GM12878 (cell line): ENCODE data around the gene SMARCC1. TPM values are rescaled to one million over a fixed set of nuclear protein-coding genes. Genes with fewer than 3 reads are reported as not detected.

Experiments used
- ATF2 ChIP-seq: IDR thresholded peaks from 2 replicates; pipeline ENCODE4 v1.6.1; 2012; ENCODE audit warnings: low read length, inconsistent platforms
- BCL11A ChIP-seq: IDR thresholded peaks from 2 replicates; pipeline ENCODE4 v1.6.1; 2011; ENCODE audit warnings: low read depth, low read length
- CREM ChIP-seq: IDR thresholded peaks from 2 replicates; pipeline ENCODE4 v1.6.1; 2014; ENCODE audit warnings: antibody characterized with exemption, low read depth
- CTCF ChIP-seq, 3 experiments: IDR thresholded peaks in 2 of 3; conservative IDR thresholded peaks in 1 of 3; 2 replicates each; pipeline ENCODE4 v1.5.1; 2011; ENCODE audit warnings: low read depth in 3 of 3, low read length in 3 of 3, mild to moderate bottlenecking in 3 of 3, control low read depth in 2 of 3, moderate library complexity in 2 of 3, inconsistent platforms in 1 of 3, mixed read lengths in 1 of 3; ENCODE audit not compliant: control insufficient read depth in 2 of 3, insufficient read depth in 1 of 3; ENCODE audit errors: extremely low read depth in 1 of 3
- EED ChIP-seq: sonication (generic); IDR thresholded peaks from 2 replicates; pipeline ENCODE4 v1.6.1; 2016; ENCODE audit warnings: antibody characterized with exemption, low read depth
- IKZF1 ChIP-seq: fragments of 450-650 bp; conservative IDR thresholded peaks from 2 replicates; pipeline ENCODE4 v1.6.1; 2017; ENCODE audit warnings: antibody characterized with exemption, mild to moderate bottlenecking
- IRF3 ChIP-seq: fragments of 450-650 bp; IDR thresholded peaks from 2 replicates; pipeline ENCODE4 v1.6.1; 2014; ENCODE audit warnings: mild to moderate bottlenecking
- NBN ChIP-seq: fragments of 450-650 bp; IDR thresholded peaks from 2 replicates; pipeline ENCODE4 v1.6.1; 2016
- NR2C1 ChIP-seq: fragments of 450-650 bp; IDR thresholded peaks from 2 replicates; pipeline ENCODE4 v1.6.1; 2017; ENCODE audit warnings: antibody characterized with exemption, mild to moderate bottlenecking, moderate library complexity
- NR2F1 ChIP-seq: fragments of 450-650 bp; conservative IDR thresholded peaks from 2 replicates; pipeline ENCODE4 v1.6.1; 2017; ENCODE audit warnings: mild to moderate bottlenecking
- PML ChIP-seq: IDR thresholded peaks from 2 replicates; pipeline ENCODE4 v1.6.1; 2012; ENCODE audit warnings: low read length, inconsistent platforms
- POLR2A ChIP-seq: IDR thresholded peaks from 2 replicates; pipeline ENCODE4 v1.6.1; 2011; ENCODE audit warnings: low read depth, mild to moderate bottlenecking, low read length
- POLR2AphosphoS5 ChIP-seq: IDR thresholded peaks from 2 replicates; pipeline ENCODE4 v1.6.1; 2011; ENCODE audit warnings: mild to moderate bottlenecking, low read length, inconsistent platforms
- RELA ChIP-seq: fragments of 450-650 bp; IDR thresholded peaks from 2 replicates; pipeline ENCODE4 v1.8.0; 2014; ENCODE audit warnings: borderline replicate concordance; ENCODE audit not compliant: partially characterized antibody
- SKIL ChIP-seq: fragments of 450-650 bp; IDR thresholded peaks from 2 replicates; pipeline ENCODE4 v1.6.1; 2017; ENCODE audit warnings: mild to moderate bottlenecking, low read depth, inconsistent platforms; ENCODE audit not compliant: poor library complexity, severe bottlenecking
- SMAD5 ChIP-seq: IDR thresholded peaks from 2 replicates; pipeline ENCODE4 v1.6.1; 2016; ENCODE audit warnings: antibody characterized with exemption, low read depth
- SMARCA5 ChIP-seq: fragments of 450-650 bp; IDR thresholded peaks from 2 replicates; pipeline ENCODE4 v1.6.1; 2017; ENCODE audit warnings: mild to moderate bottlenecking
- SREBF1 ChIP-seq: IDR thresholded peaks from 2 replicates; pipeline ENCODE4 v1.6.1; 2012; ENCODE audit warnings: mild to moderate bottlenecking, low read length
- SRF ChIP-seq, 2 experiments: IDR thresholded peaks; 2 replicates each; pipeline ENCODE4 v1.6.1; 2011; ENCODE audit warnings: low read depth in 2 of 2, low read length in 2 of 2, mild to moderate bottlenecking in 1 of 2, moderate library complexity in 1 of 2
- STAT1 ChIP-seq: fragments of 450-650 bp; conservative IDR thresholded peaks from 2 replicates; pipeline ENCODE4 v1.6.1; 2014; ENCODE audit warnings: antibody characterized with exemption, mild to moderate bottlenecking
- polyA plus RNA-seq, 11 experiments: library from polyadenylated mRNA; depleted of rRNA in 4 of 11; unstranded in 6 of 11; stranded (reverse) in 5 of 11; fragments of >200 nt; fragmentation: Nextera tagmentation in 4 of 11; fragmentation: Illumina TruSeq in 1 of 11; extraction: Ambion mirVana in 4 of 11; extraction: Trizol in 1 of 11; gene quantifications; 1 replicate in 1 of 11; 2 replicates in 10 of 11; pipeline versions ENCODE4 v1.2.1 to v1.2.3, GENCODE V29; 2011 to 2016; ENCODE audit warnings: inconsistent platforms in 2 of 11, missing spikeins in 2 of 11, low read depth in 1 of 11
- total RNA-seq, 4 experiments: library from RNA; depleted of rRNA in 3 of 4; stranded (reverse); fragments of >200 nt in 3 of 4; fragmentation: Illumina TruSeq in 1 of 4; extraction: Trizol in 1 of 4; gene quantifications; 2 replicates each; pipeline versions ENCODE4 v1.2.1 to v1.2.3, GENCODE V29; 2013 to 2021

SMARCC1 gene
- total and polyA plus RNA-seq, 10 of the 15 experiments (the other 5 are each of a cell fraction or from before 2014, with no cell fraction given) = 26.6 to 147 (median 57.1) TPM

GRCh38 chr3:47824541-47825473, 43.1 kb upstream of the SMARCC1 start (continued):
- TF ChIP-seq CTCF (IDR thresholded peaks at IDR 0.05 in 2 of 3, conservative IDR thresholded peaks at IDR 0.05 in 1 of 3; ENCODE audit: control insufficient read depth in 2 of 3, extremely low read depth in 1 of 3, insufficient read depth in 1 of 3, low read depth in 3 of 3, low read length in 3 of 3) = peak; percentile 70 to 92 (median 86); a peak in 5 of 6 replicates
- TF ChIP-seq STAT1 = peak; percentile 92; the same call in 1 of the 2 replicates
- no peak for TF ChIP-seq NBN
- TF ChIP-seq RELA = peak; percentile 73
- TF ChIP-seq NR2C1 = peak; percentile 87
- 0 out of 2 replicates have a peak, but pooled peaks have one; percentile 54 for TF ChIP-seq IRF3
- peak in 1 of 2 experiments; percentile 37; a peak in 1 of 4 replicates for TF ChIP-seq SRF (IDR thresholded peaks at IDR 0.05; ENCODE audit: low read depth in 2 of 2, low read length in 2 of 2)
- TF ChIP-seq SREBF1 = no peak
- TF ChIP-seq SMARCA5 = peak; percentile 98
- TF ChIP-seq ATF2 = no peak
- TF ChIP-seq POLR2A = peak; percentile 95
- no peak for TF ChIP-seq EED
- TF ChIP-seq POLR2AphosphoS5 = peak; percentile 78
- TF ChIP-seq BCL11A = 0 out of 2 replicates have a peak, but pooled peaks have one; percentile 16
- TF ChIP-seq CREM = 0 out of 2 replicates have a peak, but pooled peaks have one; percentile 26
- TF ChIP-seq NR2F1 = peak; percentile 96
- no peak for TF ChIP-seq SKIL
- TF ChIP-seq IKZF1 = peak; percentile 90
- peak; percentile 61; the same call in 1 of the 2 replicates for TF ChIP-seq SMAD5
- TF ChIP-seq PML = peak; percentile 65; the same call in 1 of the 2 replicates
